CD4-positive, alpha-beta T cell treated with Interleukin-15 for 4 hours (primary cell): ENCODE results near the gene TOR4A.

Experiments used
- DNase-seq: peaks from one replicate; pipeline ENCODE4 v3.0.0-alpha.2; 2020; ENCODE audit warnings: low spot score

TOR4A gene

DNA sequence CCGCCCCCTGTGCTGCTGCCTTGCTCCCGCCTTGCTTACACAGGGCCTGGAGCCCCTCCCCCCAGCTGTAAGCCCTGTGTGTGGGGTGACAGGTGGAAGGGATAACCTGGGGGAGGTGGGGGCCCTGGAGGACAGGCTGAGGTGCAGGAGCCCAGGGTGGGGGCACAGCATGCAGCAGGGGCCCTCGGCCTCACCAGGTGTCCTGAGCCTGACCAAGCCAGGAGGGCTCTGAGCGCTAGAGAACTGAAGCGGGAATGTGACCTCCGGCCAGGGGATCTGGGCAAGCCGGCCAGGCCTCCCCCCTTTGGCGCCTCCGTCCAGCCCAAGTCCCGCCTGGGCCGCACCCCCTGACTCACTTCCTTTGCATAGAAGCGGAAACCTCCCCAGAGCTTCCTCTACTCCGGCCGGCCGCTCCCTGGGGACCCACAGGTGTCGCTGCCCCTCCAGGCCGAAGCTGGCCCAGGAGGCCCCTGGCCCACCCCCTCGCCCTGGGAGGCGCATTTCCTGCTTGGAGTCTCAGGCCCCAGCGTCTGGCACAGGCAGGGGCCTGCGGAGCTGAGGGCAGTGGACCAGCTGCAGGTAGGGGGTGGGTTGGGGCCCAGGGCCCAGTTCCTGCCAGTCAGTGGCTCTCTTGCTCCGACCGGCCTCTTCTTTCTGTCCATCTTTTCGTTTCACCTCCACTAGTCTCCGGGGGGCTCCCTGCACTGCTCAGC is at the start of gene TOR4A:
TOR4A (plus strand) TSS at position 398 of the 713 bp plus-strand sequence. CDS start 964 bp downstream, outside the sequence.
- DNase-seq: peak; percentile 29

DNA sequence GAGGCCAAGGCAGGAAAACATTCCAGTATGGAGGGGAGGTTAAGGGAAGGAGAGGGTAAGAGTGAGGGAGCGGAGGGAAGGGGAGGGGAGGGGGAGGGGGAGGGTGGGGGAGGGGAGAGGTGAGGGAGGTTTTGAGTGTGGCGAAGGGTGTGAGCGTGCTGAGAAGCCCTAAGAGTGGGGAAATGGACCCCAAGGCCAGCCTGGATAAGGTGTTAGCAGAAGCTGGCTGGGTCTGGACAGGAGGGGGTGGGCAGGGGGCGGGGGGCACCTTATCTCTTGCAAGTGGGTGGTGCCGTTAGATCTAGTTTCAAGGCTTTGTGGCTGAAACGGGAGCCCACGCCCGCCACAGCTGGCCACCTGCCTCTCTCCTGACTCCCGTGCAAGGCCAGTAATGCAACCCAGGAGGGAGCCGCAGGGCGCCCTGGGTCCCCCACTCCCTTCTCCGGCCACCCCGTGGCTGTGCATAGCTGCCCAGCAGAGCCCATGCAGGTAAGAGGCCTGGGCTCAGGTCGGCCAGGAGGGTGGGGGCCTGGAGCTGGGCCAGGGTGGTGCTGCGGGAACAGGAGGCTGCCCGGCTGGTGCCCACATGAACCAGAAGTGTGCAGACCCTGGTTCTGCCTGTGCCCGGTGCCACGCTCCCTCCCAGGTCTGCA is 49.5 kb upstream of the TOR4A start:
- DNase-seq: no peak

DNA sequence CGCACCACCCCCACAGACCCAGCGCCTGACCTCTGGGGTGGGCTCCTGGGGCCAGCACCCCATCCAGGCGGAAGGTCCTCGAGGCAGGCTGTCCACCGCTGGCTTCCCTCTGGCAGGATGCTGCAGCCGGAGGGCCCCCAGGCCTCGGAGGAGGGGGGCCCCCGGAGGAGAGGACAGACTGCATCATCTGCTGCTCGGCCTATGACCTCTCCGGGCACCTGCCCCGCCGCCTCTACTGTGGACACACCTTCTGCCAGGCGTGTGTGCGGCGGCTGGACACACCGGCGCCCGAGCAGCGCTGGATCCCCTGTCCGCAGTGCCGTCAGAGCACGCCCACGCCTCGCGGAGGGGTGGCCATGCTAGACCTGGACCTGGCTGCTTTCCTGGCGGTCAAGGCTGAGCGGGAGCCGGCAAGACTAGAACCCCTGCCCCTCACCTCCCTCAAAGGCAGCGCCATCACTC is 49.0 kb upstream of the TOR4A start:
- DNase-seq: no peak

DNA sequence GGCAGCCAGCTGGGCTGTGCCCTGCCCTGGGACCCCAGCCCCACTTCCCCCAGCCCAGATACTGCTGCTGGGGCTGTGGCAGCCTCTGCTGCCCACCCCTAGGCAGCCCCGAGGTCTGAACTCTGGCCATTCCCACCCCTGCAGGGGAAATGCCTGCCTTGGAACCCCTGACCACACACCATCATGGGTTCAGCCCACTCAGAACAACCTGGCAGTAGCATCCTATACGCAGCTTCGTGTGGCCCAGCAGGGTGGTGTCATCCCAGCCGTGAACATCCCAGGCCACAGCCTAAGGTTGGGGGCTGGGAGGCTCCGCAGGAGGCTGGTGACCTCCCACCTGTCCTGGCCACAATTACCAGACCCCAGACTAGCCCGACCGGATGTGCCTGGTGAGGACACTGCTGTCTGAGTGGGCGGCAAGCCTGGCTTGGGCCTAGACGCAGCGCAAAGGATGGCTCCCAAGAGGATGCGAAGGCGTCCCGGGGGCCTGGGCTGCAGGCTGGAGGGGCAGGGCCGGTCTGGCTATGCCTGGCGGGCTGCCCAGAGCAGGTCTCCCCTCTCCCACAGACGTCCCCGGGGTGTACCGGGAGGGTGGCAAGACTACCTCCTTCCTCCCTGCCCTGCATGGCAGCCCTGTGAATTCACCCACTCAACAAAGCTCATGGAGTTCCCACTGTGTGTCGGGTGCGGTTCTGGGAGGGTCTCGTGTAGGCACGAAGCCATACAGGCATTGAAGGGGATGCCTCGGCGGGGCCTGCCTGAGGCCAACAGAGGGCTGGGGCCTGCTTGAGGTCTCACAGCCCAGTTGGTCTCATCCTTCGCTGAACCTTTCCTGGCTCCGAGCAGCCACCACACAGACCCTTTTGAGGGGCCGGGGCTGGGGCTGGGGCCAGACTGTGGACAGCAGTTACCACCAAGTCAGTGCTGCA is 48.3 kb upstream of the TOR4A start:
- DNase-seq: no peak

DNA sequence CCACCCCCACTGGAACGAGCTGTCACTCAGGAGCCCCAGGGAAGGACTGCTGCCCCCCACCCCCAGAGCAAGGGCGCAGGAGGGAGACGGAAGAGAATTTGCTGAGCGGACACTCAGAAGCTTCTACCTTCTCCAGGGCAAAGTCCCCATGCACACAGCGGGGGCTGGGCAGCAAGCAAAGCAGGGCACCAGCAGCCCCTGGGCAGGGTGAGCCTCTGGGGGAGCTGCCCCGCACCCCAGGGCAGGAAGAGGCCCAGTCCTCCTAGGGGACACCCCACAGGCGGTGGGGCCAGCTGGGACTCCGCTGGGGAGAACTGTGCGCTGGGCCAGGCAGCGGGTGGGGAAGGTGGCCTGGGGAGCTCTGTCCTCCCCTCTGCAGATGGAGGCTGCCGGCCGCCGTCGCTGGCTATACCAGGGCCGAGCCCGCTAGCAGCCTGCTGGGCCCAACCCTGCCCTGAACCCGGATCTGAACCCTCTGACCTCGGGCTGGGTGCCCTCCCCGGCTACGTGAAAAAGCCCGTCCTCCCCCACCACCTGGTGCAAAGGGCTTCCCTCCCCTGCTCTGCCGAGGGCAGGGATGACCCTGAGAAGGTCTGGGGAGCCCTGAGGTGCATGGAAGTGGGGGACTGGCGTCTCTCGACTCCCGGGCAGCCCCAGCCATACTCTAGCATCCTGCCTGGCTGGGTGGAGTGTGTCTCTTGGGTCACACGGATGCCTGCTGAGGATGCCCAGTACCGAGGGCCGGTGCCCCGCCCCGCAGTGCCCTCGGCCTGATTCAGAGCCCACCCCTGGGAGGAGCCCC is 47.4 kb upstream of the TOR4A start:
- no peak for DNase-seq

DNA sequence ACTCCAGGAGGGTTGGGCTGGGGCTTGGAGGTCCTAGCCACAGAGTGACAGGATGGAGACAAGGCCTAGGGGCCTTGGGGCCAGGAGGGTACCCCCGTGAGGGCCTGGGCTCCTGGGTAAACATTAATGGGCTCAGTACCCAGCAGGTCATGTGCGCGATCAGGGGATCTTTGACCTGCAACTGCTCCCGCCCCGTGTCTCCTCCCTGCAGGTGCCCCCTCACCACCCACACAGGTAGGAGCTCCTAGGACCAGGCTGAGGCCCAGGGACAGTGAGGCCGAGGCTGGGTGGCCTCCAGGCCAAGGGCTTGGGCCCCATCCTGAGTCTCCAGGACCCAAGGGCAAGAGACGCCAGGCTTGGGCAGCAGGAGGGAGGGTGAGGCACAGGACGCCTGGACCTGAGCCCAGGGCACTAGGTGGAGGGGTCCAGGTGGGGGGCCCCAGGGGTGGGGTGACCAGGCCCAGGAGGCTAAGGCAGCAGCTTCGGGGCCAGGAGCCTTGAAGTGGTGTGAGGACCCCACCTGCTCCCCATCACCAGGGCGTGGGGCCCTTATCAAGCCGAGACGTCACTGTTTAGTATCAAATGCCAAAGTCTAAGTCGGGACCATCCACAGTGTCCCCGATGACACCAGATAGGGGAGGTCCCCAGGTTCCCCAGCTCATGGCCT is 46.7 kb upstream of the TOR4A start, which contains the start of gene SLC34A3:
SLC34A3 (plus strand) TSS at position 197 of the 667 bp plus-strand sequence. CDS start 802 bp downstream, outside the sequence.
- no peak for DNase-seq

DNA sequence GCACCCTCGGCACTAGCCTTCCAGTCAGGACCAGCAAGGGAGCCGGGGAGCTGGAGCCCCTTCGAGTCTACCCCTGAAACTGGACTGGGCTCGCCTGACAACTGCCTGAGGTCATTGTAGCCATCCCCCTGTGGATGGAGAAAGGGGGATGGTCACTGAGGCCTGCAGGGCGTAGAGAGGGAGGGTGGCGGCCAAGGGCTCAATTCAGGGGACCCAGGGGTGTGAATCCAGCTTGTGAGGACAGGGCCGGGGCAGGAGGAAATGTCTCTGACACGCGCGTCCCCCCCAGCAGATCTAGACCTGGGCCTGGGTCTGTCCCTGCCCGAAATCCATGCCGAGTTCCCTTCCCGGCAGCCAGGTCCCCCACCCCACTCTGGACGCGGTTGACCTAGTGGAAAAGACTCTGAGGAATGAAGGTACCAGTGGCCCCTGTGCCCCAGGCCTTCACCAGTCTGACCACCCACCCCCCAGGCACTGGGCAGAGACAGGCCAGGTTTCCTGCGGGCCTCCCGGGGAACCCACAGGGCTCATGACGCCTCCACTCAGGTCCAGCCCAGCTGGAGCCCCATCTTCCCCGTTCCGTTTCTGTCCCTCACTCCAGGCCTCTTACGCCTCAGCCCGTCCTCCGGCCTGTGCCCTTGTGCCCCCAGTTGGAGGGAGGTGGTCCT is 46.0 kb upstream of the TOR4A start:
- no peak for DNase-seq

DNA sequence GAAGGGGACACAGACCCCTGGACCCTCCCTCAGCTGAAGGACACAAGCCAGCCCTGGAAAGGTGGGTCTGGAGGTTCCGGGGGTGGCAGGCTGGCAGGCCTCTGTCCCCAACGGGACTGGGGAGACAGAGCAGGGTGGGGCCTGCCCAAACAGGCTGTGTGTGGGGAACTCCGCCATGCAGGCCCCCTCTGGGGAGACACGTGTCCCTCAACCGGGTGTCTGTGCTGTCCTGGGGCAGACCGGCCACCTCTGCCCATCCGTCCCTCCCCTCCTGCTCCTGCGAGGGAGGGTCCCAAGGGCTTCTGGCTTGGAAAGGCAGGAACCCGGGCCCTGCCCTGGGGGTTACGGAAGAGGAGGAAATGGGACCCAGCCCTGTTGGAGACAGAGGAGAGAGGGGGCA is 45.4 kb upstream of the TOR4A start:
- no peak for DNase-seq

DNA sequence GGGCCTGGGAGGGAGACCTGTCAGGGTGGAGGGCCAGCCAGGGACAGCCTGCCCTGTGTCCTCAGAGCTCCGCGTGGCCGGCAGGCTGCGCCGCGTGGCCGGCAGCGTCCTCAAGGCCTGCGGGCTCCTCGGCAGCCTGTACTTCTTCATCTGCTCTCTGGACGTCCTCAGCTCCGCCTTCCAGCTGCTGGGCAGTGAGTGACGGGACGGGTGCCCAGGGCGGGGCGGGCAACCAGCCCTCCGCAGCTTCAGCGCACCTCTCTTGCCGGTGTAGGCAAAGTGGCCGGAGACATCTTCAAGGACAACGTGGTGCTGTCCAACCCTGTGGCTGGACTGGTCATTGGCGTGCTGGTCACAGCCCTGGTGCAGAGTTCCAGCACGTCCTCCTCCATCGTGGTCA is 45.0 kb upstream of the TOR4A start:
- no peak for DNase-seq

DNA sequence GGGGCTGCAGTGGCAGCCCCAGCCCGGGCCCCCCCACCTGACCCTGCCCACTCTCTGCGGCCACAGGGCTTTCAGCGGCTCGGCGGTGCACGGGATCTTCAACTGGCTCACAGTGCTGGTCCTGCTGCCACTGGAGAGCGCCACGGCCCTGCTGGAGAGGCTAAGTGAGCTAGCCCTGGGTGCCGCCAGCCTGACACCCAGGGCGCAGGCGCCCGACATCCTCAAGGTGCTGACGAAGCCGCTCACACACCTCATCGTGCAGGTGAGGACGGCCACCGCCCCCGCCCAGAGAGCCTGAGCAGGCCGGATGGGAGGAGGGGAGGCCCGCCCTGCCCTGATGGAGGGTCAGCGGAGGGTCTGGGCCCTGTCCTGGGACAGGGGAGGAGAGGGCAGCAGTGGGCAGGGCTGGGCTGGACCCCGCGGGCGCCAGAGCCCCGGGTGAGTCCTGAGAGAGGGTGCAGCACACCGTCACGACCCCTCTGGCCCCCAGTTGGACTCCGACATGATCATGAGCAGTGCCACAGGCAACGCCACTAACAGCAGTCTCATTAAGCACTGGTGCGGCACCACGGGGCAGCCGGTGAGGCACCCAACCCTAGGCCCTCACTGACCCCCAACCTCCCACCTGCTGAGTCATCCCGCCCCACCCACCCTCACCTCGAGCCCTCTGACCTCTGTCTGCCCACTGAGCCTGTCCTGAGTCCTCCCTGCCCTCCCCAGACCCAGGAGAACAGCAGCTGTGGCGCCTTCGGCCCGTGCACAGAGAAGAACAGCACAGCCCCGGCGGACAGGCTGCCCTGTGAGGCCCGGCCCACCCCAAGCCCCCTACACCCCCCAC is 44.2 kb upstream of the TOR4A start:
- no peak for DNase-seq

DNA sequence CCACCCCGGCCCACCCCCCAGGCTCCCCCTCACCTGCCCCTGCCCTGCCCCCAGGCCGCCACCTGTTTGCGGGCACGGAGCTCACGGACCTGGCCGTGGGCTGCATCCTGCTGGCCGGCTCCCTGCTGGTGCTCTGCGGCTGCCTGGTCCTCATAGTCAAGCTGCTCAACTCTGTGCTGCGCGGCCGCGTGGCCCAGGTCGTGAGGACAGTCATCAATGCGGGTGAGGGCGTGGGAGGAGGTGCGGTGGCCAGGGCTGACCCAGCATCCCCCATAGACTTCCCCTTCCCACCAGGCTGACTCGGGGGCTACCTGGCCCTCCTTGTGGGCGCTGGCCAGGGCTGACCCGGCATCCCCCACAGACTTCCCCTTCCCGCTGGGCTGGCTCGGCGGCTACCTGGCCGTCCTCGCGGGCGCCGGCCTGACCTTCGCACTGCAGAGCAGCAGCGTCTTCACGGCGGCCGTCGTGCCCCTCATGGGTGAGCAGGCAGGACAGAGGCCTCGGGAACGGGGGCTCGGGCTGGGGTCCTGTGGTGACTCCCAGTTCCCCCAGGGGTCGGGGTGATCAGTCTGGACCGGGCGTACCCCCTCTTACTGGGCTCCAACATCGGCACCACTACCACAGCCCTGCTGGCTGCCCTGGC is 43.4 kb upstream of the TOR4A start:
- no peak for DNase-seq

DNA sequence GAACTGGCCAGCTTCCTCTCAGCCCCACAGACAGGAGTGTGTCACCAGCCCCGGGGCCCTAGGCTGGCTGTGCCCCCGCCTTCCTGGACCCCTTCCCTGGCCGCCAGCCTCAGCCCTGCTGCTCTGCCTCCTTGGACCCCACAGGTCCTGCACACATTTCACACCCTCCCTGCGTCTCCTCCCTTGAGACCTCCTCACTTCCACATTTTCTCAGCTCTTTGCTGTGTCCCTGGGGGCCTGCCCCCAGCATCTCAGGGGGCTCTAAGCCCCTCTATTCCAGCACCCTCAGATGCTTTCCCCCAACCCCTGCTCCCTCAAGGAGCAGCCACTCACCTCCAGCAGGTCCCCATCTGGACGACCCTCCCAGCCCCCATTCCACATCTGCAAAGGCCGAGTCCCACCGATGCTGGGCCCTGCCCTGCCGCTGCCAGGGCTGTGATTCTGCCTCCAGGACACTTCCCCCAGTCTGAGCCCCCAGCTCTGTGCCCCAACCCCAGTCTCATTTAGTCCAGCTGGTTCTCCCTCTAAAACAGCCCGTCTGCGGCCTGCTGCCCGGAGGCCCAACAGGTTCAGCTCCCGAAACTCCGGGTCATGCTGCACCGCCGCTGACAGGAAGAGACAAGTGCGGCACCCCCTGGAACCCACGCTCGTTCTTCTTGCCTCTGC is 42.6 kb upstream of the TOR4A start:
- no peak for DNase-seq

DNA sequence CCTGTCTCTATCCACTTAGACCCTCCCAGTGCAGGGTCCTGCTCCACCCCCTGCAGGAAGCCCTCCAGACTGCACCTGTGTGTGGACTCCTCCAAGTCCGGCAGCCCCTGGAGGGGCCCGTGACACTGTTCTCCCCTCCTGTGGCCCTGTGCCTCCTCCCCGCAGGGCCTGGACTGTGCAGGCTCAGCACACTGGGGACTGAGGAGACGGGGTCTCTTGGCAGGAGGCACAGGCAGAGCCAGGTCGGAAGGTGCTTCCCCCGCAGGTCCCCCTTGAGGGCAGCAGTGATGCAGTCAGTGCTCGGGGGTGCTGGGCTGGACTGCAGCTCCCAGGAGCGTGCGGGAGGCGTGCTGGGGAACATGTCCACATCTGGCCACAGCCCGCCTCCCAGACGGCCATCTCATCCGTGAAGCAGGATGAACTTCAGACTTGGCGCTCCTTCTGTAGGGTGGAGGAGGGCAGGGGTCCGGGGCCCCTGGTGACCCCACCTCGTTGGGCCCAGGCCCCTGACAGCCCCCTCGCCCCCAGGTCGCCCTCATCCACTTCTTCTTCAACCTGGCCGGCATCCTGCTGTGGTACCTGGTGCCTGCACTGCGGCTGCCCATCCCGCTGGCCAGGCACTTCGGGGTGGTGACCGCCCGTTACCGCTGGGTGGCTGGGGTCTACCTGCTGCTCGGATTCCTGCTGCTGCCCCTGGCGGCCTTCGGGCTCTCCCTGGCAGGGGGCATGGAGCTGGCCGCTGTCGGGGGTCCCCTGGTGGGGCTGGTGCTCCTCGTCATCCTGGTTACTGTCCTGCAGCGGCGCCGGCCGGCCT is 41.9 kb upstream of the TOR4A start:
- DNase-seq: no peak

DNA sequence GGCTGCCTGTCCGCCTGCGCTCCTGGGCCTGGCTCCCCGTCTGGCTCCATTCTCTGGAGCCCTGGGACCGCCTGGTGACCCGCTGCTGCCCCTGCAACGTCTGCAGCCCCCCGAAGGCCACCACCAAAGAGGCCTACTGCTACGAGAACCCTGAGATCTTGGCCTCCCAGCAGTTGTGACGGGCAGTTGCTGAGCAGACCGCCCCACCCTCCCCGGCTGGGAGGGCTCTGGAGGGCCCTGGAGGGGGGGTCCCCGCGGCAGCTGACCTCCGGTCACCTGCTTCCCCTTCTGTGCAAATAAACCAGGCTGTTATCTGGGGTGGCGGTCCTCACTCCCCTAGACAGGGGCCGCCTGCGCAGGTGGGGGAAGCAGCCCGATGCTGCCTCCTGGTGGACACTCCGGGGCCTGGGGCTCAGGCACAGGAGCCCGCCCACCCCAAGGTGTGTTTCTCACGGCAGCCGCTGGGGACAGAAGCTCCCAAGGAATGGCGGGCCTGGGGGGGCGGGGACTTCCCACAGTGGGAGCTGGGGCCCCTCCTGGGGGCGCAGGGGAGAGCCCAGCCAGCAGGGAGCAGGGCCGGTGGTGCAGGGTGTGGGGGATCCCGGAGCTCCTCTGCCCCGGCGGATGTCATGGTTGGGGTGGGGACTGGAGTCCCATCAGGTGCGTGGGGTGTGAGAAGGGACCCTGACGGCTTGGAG is 41.1 kb upstream of the TOR4A start:
- peak; percentile 88 for DNase-seq

DNA sequence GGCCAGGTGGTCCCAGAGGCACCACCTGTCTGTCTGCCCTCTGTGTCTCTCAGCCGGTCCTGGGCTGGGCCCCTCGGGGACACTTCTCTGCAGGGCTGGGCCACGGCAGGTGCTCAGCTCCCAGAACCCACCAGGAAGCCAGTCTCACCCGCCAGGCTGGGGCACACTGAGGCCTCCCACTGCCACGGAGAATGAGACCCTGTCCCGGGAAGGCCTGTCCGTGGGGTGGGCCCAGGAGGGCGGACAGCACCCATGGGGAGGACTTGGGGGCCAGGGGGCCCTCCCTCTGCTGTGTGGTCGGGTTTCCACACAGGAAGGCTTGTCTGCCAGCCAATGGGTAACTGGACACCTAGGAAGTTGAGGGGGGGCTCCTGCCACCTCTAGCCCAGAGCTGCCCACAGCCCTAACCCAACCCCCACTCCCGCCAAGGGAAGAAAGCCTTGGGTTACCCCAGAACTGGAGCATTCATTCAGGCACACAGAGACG is 40.5 kb upstream of the TOR4A start:
- no peak for DNase-seq

DNA sequence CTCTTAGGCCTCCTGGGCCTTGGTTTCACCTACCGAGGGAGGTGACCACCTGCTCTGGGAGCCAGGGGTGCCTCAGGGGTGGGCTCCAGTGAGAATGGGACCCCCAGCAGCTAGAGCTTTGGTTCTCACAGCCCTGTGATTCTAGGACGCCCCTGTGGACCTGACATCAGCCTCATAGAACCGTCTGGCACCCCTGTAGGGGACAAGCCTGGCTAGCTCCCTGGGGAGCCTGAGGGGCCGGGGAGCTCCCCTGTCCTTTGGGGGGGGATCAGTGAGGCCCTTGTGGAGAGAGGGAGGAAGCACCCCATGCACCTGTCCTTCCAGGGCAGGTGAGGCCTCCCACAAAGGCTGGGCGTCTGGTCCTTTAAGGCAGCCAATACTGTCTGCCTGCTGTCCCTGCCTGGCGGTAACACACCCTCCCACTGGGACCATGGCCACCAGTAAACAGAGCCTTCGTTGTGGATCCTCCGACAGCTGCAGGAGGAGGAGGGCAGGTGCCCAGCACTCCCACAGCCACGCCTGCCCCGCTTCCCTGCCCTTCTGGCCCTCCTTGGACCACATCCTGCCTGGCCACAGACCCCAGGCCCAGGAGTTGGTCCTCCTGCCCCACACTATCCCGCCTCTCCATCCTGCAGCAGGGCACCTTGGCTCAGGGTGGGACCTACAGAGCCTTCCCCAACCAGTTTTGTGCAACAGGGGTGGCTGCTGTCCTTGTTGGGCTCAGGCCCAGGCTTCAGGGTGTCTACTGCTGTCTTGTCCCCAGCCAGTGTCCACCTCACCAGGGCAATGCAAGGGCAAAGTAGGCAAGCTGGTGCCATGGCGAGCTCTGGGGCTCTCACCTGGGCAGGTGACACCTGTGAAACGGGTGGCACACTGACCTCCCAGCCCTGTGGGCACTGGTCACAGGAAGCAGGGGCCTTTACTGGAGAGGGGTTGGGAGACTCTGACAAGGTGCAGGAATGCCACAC is 39.5 kb upstream of the TOR4A start:
- DNase-seq: no peak
